Measurements from ENCODE around the gene CELSR2. TPM values are rescaled to one million over a fixed set of nuclear protein-coding genes. Genes with fewer than 3 reads are reported as not detected.

CELSR2 gene
- total and polyA plus RNA-seq, 9 donors = 0.90 to 17.1 (median 3.1) TPM

- intact Hi-C loops (cut with DNase I) = no loop called here
- TF ChIP-seq POLR2A (IDR thresholded peaks at IDR 0.05) (no peak), CTCF (IDR thresholded peaks at IDR 0.05) (no peak), EP300 (IDR thresholded peaks at IDR 0.05) (no peak)
- Histone ChIP-seq H3K4me1 (ENCODE audit: insufficient read depth) (no peaks in the 10 kb centered on the region), H3K27me3 (no peaks in the 10 kb centered on the region), H3K4me3 (no peak overlapping the region), H3K27ac (no peak overlapping the region), H3K36me3 (no peaks in the 10 kb centered on the region), H3K9me3 (no peaks in the 10 kb centered on the region)
- DNase-seq = no peak
- WGBS, 3 donors = 72 to 73% (median 73%) methylated on average over 6 of the region's 6 CpGs
Measured at GRCh38 chr1:109290998-109291397, 41.7 kb downstream of the CELSR2 start.

GRCh38 chr1:109292364-109292763 lies 43.0 kb downstream of the CELSR2 start:
- intact Hi-C loops (cut with DNase I) = no loop called here
- DNase-seq = no peak
- TF ChIP-seq POLR2A (IDR thresholded peaks at IDR 0.05) (no peak), EP300 (IDR thresholded peaks at IDR 0.05) (no peak), CTCF (IDR thresholded peaks at IDR 0.05) (no peak)
- no peaks in the 10 kb centered on the region for H3K36me3 ChIP-seq
- H3K4me3 ChIP-seq = no peak overlapping the region
- no peaks in the 10 kb centered on the region for H3K9me3 ChIP-seq
- no peak overlapping the region for H3K27ac ChIP-seq
- no peaks in the 10 kb centered on the region for H3K4me1 ChIP-seq (ENCODE audit: insufficient read depth)
- WGBS, 3 donors = 53 to 79% (median 72%) methylated on average over 9 of the region's 9 CpGs
- no peaks in the 10 kb centered on the region for H3K27me3 ChIP-seq

- Histone ChIP-seq H3K4me1 (ENCODE audit: insufficient read depth) (no peaks in the 10 kb centered on the region), H3K27ac (no peak overlapping the region), H3K36me3 (no peaks in the 10 kb centered on the region), H3K9me3 (no peaks in the 10 kb centered on the region), H3K4me3 (no peak overlapping the region), H3K27me3 (no peaks in the 10 kb centered on the region)
- DNase-seq = no peak
- intact Hi-C loops (cut with DNase I) = no loop called here
- TF ChIP-seq POLR2A (IDR thresholded peaks at IDR 0.05) (no peak), CTCF (IDR thresholded peaks at IDR 0.05) (no peak), EP300 (IDR thresholded peaks at IDR 0.05) (no peak)
- WGBS, 3 donors = 52 to 76% (median 58%) methylated on average over 2 of the region's 2 CpGs
Measured at GRCh38 chr1:109293026-109293425, 43.7 kb downstream of the CELSR2 start.

- WGBS, 3 donors = 73 to 79% (median 76%) methylated on average over 4 of the region's 4 CpGs
- no peak for DNase-seq
- H3K27ac ChIP-seq = no peak overlapping the region
- no peak for TF ChIP-seq EP300 (IDR thresholded peaks at IDR 0.05)
- no peak for TF ChIP-seq POLR2A (IDR thresholded peaks at IDR 0.05)
- TF ChIP-seq CTCF (IDR thresholded peaks at IDR 0.05) = no peak
- intact Hi-C loops (cut with DNase I) = no loop called here
- H3K4me3 ChIP-seq = no peak overlapping the region
- no peaks in the 10 kb centered on the region for H3K9me3 ChIP-seq
- H3K27me3 ChIP-seq = no peaks in the 10 kb centered on the region
- no peaks in the 10 kb centered on the region for H3K36me3 ChIP-seq
- H3K4me1 ChIP-seq (ENCODE audit: insufficient read depth) = peaks cover 1% of the 10 kb centered on the region
Measured at GRCh38 chr1:109294481-109294880, 45.1 kb downstream of the CELSR2 start.
